B cell (primary cell): ENCODE measurements around the gene PLK1. TPM values are rescaled to one million over a fixed set of nuclear protein-coding genes. Genes with fewer than 3 reads are reported as not detected.

ENCODE experiments used
- ATAC-seq: fragments of 200-7000 bp; cut with Tn5 transposase; one replicate; pipeline ENCODE4 v1.10.0; 2021; ENCODE audit warnings: low read depth, mild to moderate bottlenecking, moderate number of reproducible peaks, moderate library complexity
- CTCF ChIA-PET: fragments of 350-600 bp; sonication (Branson Sonifier 250); formaldehyde crosslinking; loops from one replicate; lab custom pipeline; 2021; ENCODE audit warnings: antibody characterized with exemption, inconsistent platforms; lab: Charles Lee
- POLR2A ChIA-PET: fragments of 350-600 bp; sonication (Branson Sonifier 250); formaldehyde crosslinking; loops from one replicate; lab custom pipeline; 2021; ENCODE audit warnings: antibody characterized with exemption; lab: Charles Lee
- DNase-seq: peaks from one replicate; pipeline ENCODE4 v3.0.0; 2013
- H2AFZ ChIP-seq: 2 replicates; pipeline ENCODE4 v1.6.1; 2012; ENCODE audit warnings: mild to moderate bottlenecking, low read depth, low read length; ENCODE audit not compliant: insufficient read depth, poor library complexity, severe bottlenecking
- H3K27ac ChIP-seq, 2 donors: 1 replicate in 1 of 2; 2 replicates in 1 of 2; pipeline ENCODE4 v1.5.1; 2012 to 2013; ENCODE audit warnings: low read length in 2 of 2, mild to moderate bottlenecking in 2 of 2, moderate library complexity in 1 of 2
- H3K27me3 ChIP-seq, 4 experiments: fragments of 200-600 bp in 1 of 4; sonication (generic) in 1 of 4; replicated peaks in 1 of 4; 1 replicate in 2 of 4; 2 replicates in 2 of 4; pipeline versions ENCODE4 v1.6.1 to v1.7.0; 2013 to 2016; ENCODE audit warnings: low read length in 3 of 4, mild to moderate bottlenecking in 2 of 4, mixed read lengths in 1 of 4, moderate library complexity in 1 of 4; ENCODE audit not compliant: insufficient read depth in 4 of 4, control insufficient read depth in 3 of 4; ENCODE audit errors: control extremely low read depth in 1 of 4
- H3K36me3 ChIP-seq, 2 experiments: replicated peaks in 1 of 2; 1 replicate in 1 of 2; 2 replicates in 1 of 2; pipeline versions ENCODE4 v1.6.1 to v1.7.1; 2013; ENCODE audit warnings: low read length in 1 of 2; ENCODE audit not compliant: insufficient read depth in 2 of 2, control insufficient read depth in 1 of 2; ENCODE audit errors: control extremely low read depth in 1 of 2, extremely low read depth in 1 of 2
- H3K4me1 ChIP-seq, 2 donors: fragments of 200-600 bp in 1 of 2; sonication (generic) in 1 of 2; 1 replicate in 1 of 2; 2 replicates in 1 of 2; pipeline versions ENCODE4 v1.5.1 to v1.6.1; 2013 to 2017; ENCODE audit warnings: low read length in 2 of 2; ENCODE audit not compliant: control insufficient read depth in 2 of 2, insufficient read depth in 2 of 2
- H3K4me2 ChIP-seq: replicated peaks from 2 replicates; pipeline ENCODE3; 2012; ENCODE audit warnings: mild to moderate bottlenecking, low read depth, low read length; ENCODE audit not compliant: poor library complexity, severe bottlenecking
- H3K4me3 ChIP-seq, 5 experiments: fragments of 200-600 bp in 1 of 5; sonication (generic) in 1 of 5; 1 replicate in 3 of 5; 2 replicates in 2 of 5; pipeline versions ENCODE4 v1.5.1 to v1.7.0; 2011 to 2016; ENCODE audit warnings: low read length in 4 of 5, mild to moderate bottlenecking in 4 of 5, low read depth in 2 of 5, control low read depth in 1 of 5, moderate library complexity in 1 of 5; ENCODE audit not compliant: insufficient read depth in 1 of 5; ENCODE audit errors: control extremely low read depth in 1 of 5, extremely low read depth in 1 of 5
- H3K79me2 ChIP-seq: fragments of 200-600 bp; sonication (generic); one replicate; pipeline ENCODE4 v1.6.0; 2016; ENCODE audit warnings: low read length; ENCODE audit not compliant: control insufficient read depth, insufficient read depth
- H3K9ac ChIP-seq: fragments of 200-600 bp; sonication (generic); 2 replicates; pipeline ENCODE4 v1.6.1; 2017; ENCODE audit warnings: mild to moderate bottlenecking, low read length, moderate library complexity
- H3K9me3 ChIP-seq, 3 donors: one replicate each; pipeline versions ENCODE4 v1.6.1 to v1.7.1; 2013; ENCODE audit warnings: low read length in 2 of 3; ENCODE audit not compliant: control insufficient read depth in 2 of 3, insufficient read depth in 1 of 3; ENCODE audit errors: control extremely low read depth in 1 of 3
- H4K20me1 ChIP-seq: 2 replicates; pipeline ENCODE4 v1.6.0; 2012; ENCODE audit warnings: mild to moderate bottlenecking, low read length; ENCODE audit not compliant: insufficient read depth, control insufficient read depth, poor library complexity, severe bottlenecking
- H3K27ac Mint-ChIP-seq: one replicate; pipeline ENCODE4 v1.8.0; 2021; ENCODE audit warnings: mixed read lengths
- H3K27me3 Mint-ChIP-seq: one replicate; pipeline ENCODE4 v1.8.0; 2021; ENCODE audit warnings: mixed read lengths
- H3K4me1 Mint-ChIP-seq: one replicate; pipeline ENCODE4 v1.8.0; 2021; ENCODE audit warnings: mixed read lengths
- H3K4me3 Mint-ChIP-seq: one replicate; pipeline ENCODE4 v1.8.0; 2021; ENCODE audit warnings: mixed read lengths
- H3K9me3 Mint-ChIP-seq: one replicate; pipeline ENCODE4 v1.8.0; 2022; ENCODE audit warnings: mixed read lengths; ENCODE audit not compliant: insufficient read depth
- EZH2 ChIP-seq: IDR thresholded peaks from 2 replicates; pipeline ENCODE4 v1.6.1; 2012; ENCODE audit warnings: borderline replicate concordance, low read depth, mild to moderate bottlenecking, moderate library complexity, low read length; ENCODE audit not compliant: insufficient read depth, poor library complexity, severe bottlenecking
- WGBS: methylation state at CpG from one replicate; pipeline ENCODE4 v1.1.5; 2013; ENCODE audit warnings: missing lambda C conversion rate; ENCODE audit not compliant: insufficient coverage; 5-methylcytosine and 5-hydroxymethylcytosine counted together
- intact Hi-C: fragments of 100-400 bp; cut with micrococcal nuclease; formaldehyde crosslinking; loops from one replicate; pipeline ENCODE4 v1.10.0; 2022
- polyA plus RNA-seq: library from polyadenylated mRNA; depleted of rRNA; stranded (reverse); fragments of >200 nt; gene quantifications from 2 replicates; pipeline ENCODE4 v1.2.3, GENCODE V29; 2012
- total RNA-seq, 2 donors: library from RNA; stranded (reverse); fragments of 120-200 nt in 1 of 2; gene quantifications; 1 replicate in 1 of 2; 2 replicates in 1 of 2; pipeline versions ENCODE4 v1.2.3 to v1.2.4, GENCODE V29; 2013 to 2022
- TF ChIP-seq, protein P1 (sequence below): fragments of 200-600 bp; IDR thresholded peaks from one replicate; pipeline ENCODE4 v1.8.0; 2022; ENCODE audit warnings: antibody characterized with exemption, mild to moderate bottlenecking

The PLK1 gene
- total and polyA plus RNA-seq, 2 donors (not counting 1 experiment from before 2014, with no cell fraction given), result 2.7 to 3.5 TPM

DNA sequence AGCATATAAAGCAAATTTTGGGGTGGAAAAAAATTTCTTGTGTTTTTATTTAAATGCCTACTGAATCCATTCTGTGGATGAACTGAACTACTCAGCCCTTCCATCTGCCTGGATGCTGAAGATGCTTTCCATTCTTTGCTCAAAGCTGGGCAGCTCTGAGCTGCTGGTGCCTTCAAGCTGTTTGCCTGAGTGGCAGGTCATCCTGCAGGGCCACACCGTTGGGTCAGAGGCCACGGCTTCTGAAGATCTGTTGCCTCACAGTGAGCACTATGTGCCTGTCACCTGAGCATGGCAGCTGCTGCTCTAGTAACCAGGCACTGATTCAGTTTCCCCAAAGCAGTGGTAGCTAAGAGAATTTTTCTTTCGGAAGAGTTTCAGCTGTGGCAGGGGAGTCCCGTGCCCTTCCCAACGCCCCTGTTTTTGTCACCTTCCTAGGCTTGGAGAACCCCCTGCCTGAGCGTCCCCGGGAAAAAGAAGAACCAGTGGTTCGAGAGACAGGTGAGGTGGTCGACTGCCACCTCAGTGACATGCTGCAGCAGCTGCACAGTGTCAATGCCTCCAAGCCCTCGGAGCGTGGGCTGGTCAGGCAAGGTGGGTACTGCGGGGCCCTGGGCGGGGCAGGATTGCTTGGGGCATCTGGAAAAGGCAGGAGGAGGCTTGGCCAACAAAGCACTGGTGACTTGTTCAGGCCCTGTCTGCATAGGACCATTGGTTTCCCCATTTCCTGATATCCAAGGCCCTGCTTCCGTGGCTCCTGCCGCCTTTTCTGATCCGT is 8.5 kb downstream of the PLK1 start:
- H3K4me1 Mint-ChIP-seq, result no peaks in the 10 kb centered on the region
- H3K79me2 ChIP-seq, result no peaks in the 10 kb centered on the region
- peaks cover 0 to 27% of the 10 kb centered on the region in 2 experiments for H3K36me3 ChIP-seq
- no peak for DNase-seq
- H3K9me3 Mint-ChIP-seq, result no peaks in the 10 kb centered on the region
- H3K4me1 ChIP-seq, result no peaks in the 10 kb centered on the region
- no peaks in the 10 kb centered on the region for H4K20me1 ChIP-seq
- no peak overlapping the region for H3K4me3 Mint-ChIP-seq
- CTCF ChIA-PET, result no interaction called here
- H3K27ac ChIP-seq, result no peak overlapping the region
- no peak for ATAC-seq
- WGBS, result 98% methylated on average over 16 of the region's 16 CpGs
- no peak overlapping the region for H3K27ac Mint-ChIP-seq
- no peaks in the 10 kb centered on the region for H3K9me3 ChIP-seq
- no peak overlapping the region for H3K4me2 ChIP-seq
- intact Hi-C loops, result no loop called here
- TF ChIP-seq, protein P1, sequence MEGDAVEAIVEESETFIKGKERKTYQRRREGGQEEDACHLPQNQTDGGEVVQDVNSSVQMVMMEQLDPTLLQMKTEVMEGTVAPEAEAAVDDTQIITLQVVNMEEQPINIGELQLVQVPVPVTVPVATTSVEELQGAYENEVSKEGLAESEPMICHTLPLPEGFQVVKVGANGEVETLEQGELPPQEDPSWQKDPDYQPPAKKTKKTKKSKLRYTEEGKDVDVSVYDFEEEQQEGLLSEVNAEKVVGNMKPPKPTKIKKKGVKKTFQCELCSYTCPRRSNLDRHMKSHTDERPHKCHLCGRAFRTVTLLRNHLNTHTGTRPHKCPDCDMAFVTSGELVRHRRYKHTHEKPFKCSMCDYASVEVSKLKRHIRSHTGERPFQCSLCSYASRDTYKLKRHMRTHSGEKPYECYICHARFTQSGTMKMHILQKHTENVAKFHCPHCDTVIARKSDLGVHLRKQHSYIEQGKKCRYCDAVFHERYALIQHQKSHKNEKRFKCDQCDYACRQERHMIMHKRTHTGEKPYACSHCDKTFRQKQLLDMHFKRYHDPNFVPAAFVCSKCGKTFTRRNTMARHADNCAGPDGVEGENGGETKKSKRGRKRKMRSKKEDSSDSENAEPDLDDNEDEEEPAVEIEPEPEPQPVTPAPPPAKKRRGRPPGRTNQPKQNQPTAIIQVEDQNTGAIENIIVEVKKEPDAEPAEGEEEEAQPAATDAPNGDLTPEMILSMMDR, result no peak
- TF ChIP-seq EZH2, result no peak
- H2AFZ ChIP-seq, result no peak overlapping the region
- H3K4me3 ChIP-seq, result no peak overlapping the region
- H3K9ac ChIP-seq, result no peak overlapping the region
- H3K27me3 Mint-ChIP-seq, result no peaks in the 10 kb centered on the region
- POLR2A ChIA-PET, result no interaction called here
- H3K27me3 ChIP-seq, result no peaks in the 10 kb centered on the region

DNA sequence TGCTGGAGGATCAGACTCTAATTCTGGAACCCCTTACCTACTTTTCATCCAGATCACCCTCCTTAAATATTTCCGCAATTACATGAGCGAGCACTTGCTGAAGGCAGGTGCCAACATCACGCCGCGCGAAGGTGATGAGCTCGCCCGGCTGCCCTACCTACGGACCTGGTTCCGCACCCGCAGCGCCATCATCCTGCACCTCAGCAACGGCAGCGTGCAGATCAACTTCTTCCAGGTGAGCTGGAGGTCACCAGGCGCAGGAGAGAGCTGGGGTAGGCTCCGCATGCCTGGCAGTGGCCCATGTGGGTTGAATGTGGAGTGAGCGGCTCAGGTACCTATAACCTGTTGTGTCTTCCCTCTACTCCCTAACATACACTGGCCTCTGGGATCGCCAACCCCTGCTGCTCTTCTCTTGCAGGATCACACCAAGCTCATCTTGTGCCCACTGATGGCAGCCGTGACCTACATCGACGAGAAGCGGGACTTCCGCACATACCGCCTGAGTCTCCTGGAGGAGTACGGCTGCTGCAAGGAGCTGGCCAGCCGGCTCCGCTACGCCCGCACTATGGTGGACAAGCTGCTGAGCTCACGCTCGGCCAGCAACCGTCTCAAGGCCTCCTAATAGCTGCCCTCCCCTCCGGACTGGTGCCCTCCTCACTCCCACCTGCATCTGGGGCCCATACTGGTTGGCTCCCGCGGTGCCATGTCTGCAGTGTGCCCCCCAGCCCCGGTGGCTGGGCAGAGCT is 10.9 kb downstream of the PLK1 start:
- Histone ChIP-seq H2AFZ (no peak overlapping the region), H3K27ac (no peak overlapping the region), H3K79me2 (no peaks in the 10 kb centered on the region), H3K4me1 (peaks cover 1 to 2% of the 10 kb centered on the region in 2 donors), H3K9ac (no peak overlapping the region), H3K36me3 (peaks cover 0 to 25% of the 10 kb centered on the region in 2 experiments), H3K27me3 (no peaks in the 10 kb centered on the region), H3K4me3 (no peak overlapping the region), H3K9me3 (no peaks in the 10 kb centered on the region), H3K4me2 (no peak overlapping the region), H4K20me1 (no peaks in the 10 kb centered on the region)
- ATAC-seq (no peak), DNase-seq (no peak)
- TF ChIP-seq, protein P1, result no peak
- TF ChIP-seq EZH2, result no peak
- CTCF ChIA-PET, result no interaction called here
- intact Hi-C loops, result no loop called here
- Mint-ChIP-seq H3K9me3 (no peaks in the 10 kb centered on the region), H3K4me3 (no peak overlapping the region), H3K27me3 (peaks cover under 1% of the 10 kb centered on the region), H3K27ac (no peak overlapping the region), H3K4me1 (peaks cover under 1% of the 10 kb centered on the region)
- POLR2A ChIA-PET, result no interaction called here
- WGBS, result 98% methylated on average over 31 of the region's 36 CpGs
